H1 (cell line): ENCODE results near the gene ADPRS. TPM values are rescaled to one million over a fixed set of nuclear protein-coding genes. Genes with fewer than 3 reads are reported as not detected.

ENCODE experiments used
- CTCF ChIA-PET: fragments of 300-600 bp; sonication (Branson Sonifier 250); formaldehyde crosslinking; loops from one replicate; lab custom pipeline; 2021; ENCODE audit not compliant: partially characterized antibody; lab: Charles Lee
- POLR2A ChIA-PET: fragments of 300-600 bp; sonication (Branson Sonifier 250); formaldehyde crosslinking; loops from one replicate; lab custom pipeline; 2021; ENCODE audit warnings: inconsistent platforms; ENCODE audit not compliant: partially characterized antibody; lab: Charles Lee
- DNase-seq, 2 experiments: peaks; one replicate each; pipeline versions ENCODE4 v3.0.0 to v3.0.0-alpha.2; 2010 to 2022; ENCODE audit warnings: low spot score in 2 of 2, low read depth in 1 of 2, mixed read lengths in 1 of 2
- FAIRE-seq: peaks from 2 replicates; lab custom pipeline; 2011; peaks lifted over from hg19 to GRCh38; lab: Jason Lieb, UNC
- H2AFZ ChIP-seq: 2 replicates; pipeline ENCODE4 v1.8.1; 2012; ENCODE audit warnings: low read length, inconsistent platforms
- H2AK5ac ChIP-seq: 2 replicates; pipeline ENCODE4 v1.6.1; 2013; ENCODE audit warnings: low read depth, low read length
- H2BK120ac ChIP-seq: replicated peaks from 2 replicates; pipeline ENCODE3; 2013; ENCODE audit warnings: low read depth, low read length, inconsistent platforms
- H2BK12ac ChIP-seq: 2 replicates; pipeline ENCODE4 v1.6.1; 2013; ENCODE audit warnings: low read depth, low read length
- H2BK15ac ChIP-seq: 2 replicates; pipeline ENCODE4 v1.6.1; 2013; ENCODE audit warnings: low read length
- H2BK20ac ChIP-seq: 2 replicates; pipeline ENCODE4 v1.6.1; 2013; ENCODE audit warnings: low read length
- H2BK5ac ChIP-seq: 2 replicates; pipeline ENCODE4 v1.6.1; 2013; ENCODE audit warnings: low read depth, low read length
- H3K14ac ChIP-seq: 2 replicates; pipeline ENCODE4 v1.6.1; 2013; ENCODE audit warnings: inconsistent platforms; ENCODE audit not compliant: insufficient read length
- H3K18ac ChIP-seq: 2 replicates; pipeline ENCODE4 v1.6.1; 2013; ENCODE audit warnings: low read length; ENCODE audit errors: extremely low read depth
- H3K23ac ChIP-seq: 2 replicates; pipeline ENCODE4 v1.6.1; 2013; ENCODE audit warnings: inconsistent platforms; ENCODE audit not compliant: insufficient read length
- H3K23me2 ChIP-seq: 2 replicates; pipeline ENCODE4 v1.6.1; 2013; ENCODE audit warnings: low read depth, low read length
- H3K27ac ChIP-seq: 2 replicates; pipeline ENCODE4 v1.6.1; 2011; ENCODE audit warnings: low read depth, low read length, inconsistent platforms
- H3K27me3 ChIP-seq, 4 experiments: replicated peaks in 1 of 4; 1 replicate in 1 of 4; 2 replicates in 3 of 4; pipeline versions ENCODE4 v1.6.1 to v1.8.1; 2011 to 2013; ENCODE audit warnings: low read length in 3 of 4, mild to moderate bottlenecking in 3 of 4, inconsistent platforms in 2 of 4, mixed read lengths in 2 of 4, moderate library complexity in 1 of 4; ENCODE audit not compliant: control insufficient read depth in 3 of 4, insufficient read depth in 3 of 4; ENCODE audit errors: extremely low read depth in 1 of 4
- H3K36me3 ChIP-seq, 4 experiments: 2 replicates each; pipeline versions ENCODE4 v1.6.1 to v1.8.1; 2011 to 2013; ENCODE audit warnings: mild to moderate bottlenecking in 4 of 4, low read length in 3 of 4, moderate library complexity in 2 of 4, control low read depth in 1 of 4, inconsistent platforms in 1 of 4; ENCODE audit not compliant: insufficient read depth in 4 of 4, control insufficient read depth in 2 of 4
- H3K4ac ChIP-seq: replicated peaks from 2 replicates; pipeline ENCODE3; 2013; ENCODE audit warnings: low read length, low read depth, mixed read lengths, inconsistent platforms; ENCODE audit not compliant: insufficient read length
- H3K4me1 ChIP-seq, 4 experiments: replicated peaks in 1 of 4; 1 replicate in 1 of 4; 2 replicates in 3 of 4; pipeline versions ENCODE4 v1.6.1 to v1.8.1; 2011 to 2013; ENCODE audit warnings: low read length in 3 of 4, inconsistent platforms in 2 of 4, mixed read lengths in 1 of 4; ENCODE audit not compliant: insufficient read depth in 4 of 4, control insufficient read depth in 3 of 4
- H3K4me2 ChIP-seq, 2 experiments: 2 replicates each; pipeline versions ENCODE4 v1.6.1 to v1.8.1; 2011 to 2013; ENCODE audit warnings: low read depth in 2 of 2, low read length in 2 of 2, control low read depth in 1 of 2, inconsistent platforms in 1 of 2, mild to moderate bottlenecking in 1 of 2; ENCODE audit not compliant: insufficient read depth in 1 of 2
- H3K4me3 ChIP-seq, 4 experiments: fragments of 200-600, 300-600 bp in 1 of 4; sonication (generic), shearing (Covaris generic), sonication (Bioruptor Twin) in 1 of 4; 2 replicates each; pipeline versions ENCODE4 v1.5.1 to v1.8.1; 2011 to 2016; ENCODE audit warnings: low read length in 4 of 4, low read depth in 3 of 4, control low read depth in 2 of 4, inconsistent platforms in 2 of 4, mild to moderate bottlenecking in 2 of 4, mixed read lengths in 1 of 4, moderate library complexity in 1 of 4; ENCODE audit not compliant: insufficient read depth in 2 of 4; ENCODE audit errors: extremely low read depth in 1 of 4
- H3K56ac ChIP-seq: replicated peaks from 2 replicates; pipeline ENCODE3; 2013; ENCODE audit warnings: low read depth, mild to moderate bottlenecking, mixed read lengths, low read length, inconsistent platforms; ENCODE audit not compliant: insufficient read length
- H3K79me1 ChIP-seq: 2 replicates; pipeline ENCODE4 v1.6.1; 2013; ENCODE audit warnings: low read depth, low read length, control low read depth
- H3K79me2 ChIP-seq, 2 experiments: 2 replicates each; pipeline versions ENCODE4 v1.6.1 to v1.8.1; 2012 to 2013; ENCODE audit warnings: low read length in 2 of 2, mild to moderate bottlenecking in 2 of 2, inconsistent platforms in 1 of 2; ENCODE audit not compliant: insufficient read depth in 2 of 2, control insufficient read depth in 1 of 2
- H3K9ac ChIP-seq, 4 experiments: replicated peaks in 1 of 4; 1 replicate in 1 of 4; 2 replicates in 3 of 4; pipeline versions ENCODE4 v1.6.1 to v1.8.1; 2011 to 2013; ENCODE audit warnings: low read depth in 3 of 4, low read length in 3 of 4, control low read depth in 2 of 4, mild to moderate bottlenecking in 2 of 4, moderate library complexity in 2 of 4, inconsistent platforms in 1 of 4; ENCODE audit errors: extremely low read depth in 1 of 4
- H3K9me3 ChIP-seq, 2 experiments: 2 replicates each; pipeline versions ENCODE4 v1.6.1 to v1.8.1; 2012 to 2013; ENCODE audit warnings: mild to moderate bottlenecking in 2 of 2, moderate library complexity in 2 of 2, control low read depth in 1 of 2, inconsistent platforms in 1 of 2, low read depth in 1 of 2, low read length in 1 of 2, mixed read lengths in 1 of 2; ENCODE audit not compliant: insufficient read depth in 2 of 2
- H4K20me1 ChIP-seq, 2 experiments: replicated peaks in 1 of 2; 2 replicates each; pipeline versions ENCODE3 to v1.8.1; 2011 to 2013; ENCODE audit warnings: inconsistent platforms in 2 of 2, low read length in 2 of 2, mild to moderate bottlenecking in 1 of 2; ENCODE audit not compliant: insufficient read depth in 2 of 2, control insufficient read depth in 1 of 2
- H4K5ac ChIP-seq: 2 replicates; pipeline ENCODE4 v1.6.1; 2013; ENCODE audit warnings: low read length, low read depth, mixed read lengths, inconsistent platforms; ENCODE audit not compliant: insufficient read length
- H4K8ac ChIP-seq: 2 replicates; pipeline ENCODE4 v1.8.0; 2013; ENCODE audit warnings: mild to moderate bottlenecking, moderate library complexity, low read length, inconsistent platforms; ENCODE audit not compliant: insufficient read depth; ENCODE audit errors: extremely low read depth
- H4K91ac ChIP-seq: replicated peaks from 2 replicates; pipeline ENCODE3; 2013; ENCODE audit warnings: low read length, mixed read lengths, inconsistent platforms; ENCODE audit not compliant: insufficient read length
- ATF3 ChIP-seq: IDR thresholded peaks from 2 replicates; pipeline ENCODE4 v1.6.1; 2011; ENCODE audit warnings: low read depth, mild to moderate bottlenecking, low read length; ENCODE audit not compliant: insufficient read depth
- BACH1 ChIP-seq: IDR thresholded peaks from 2 replicates; pipeline ENCODE4 v1.6.1; 2012; ENCODE audit warnings: low read length, improper control_type of control experiment
- CBX8 ChIP-seq: fragments of 300-800, 300-1000 bp; sonication (generic); IDR thresholded peaks from 2 replicates; pipeline ENCODE4 v1.7.1; 2016; ENCODE audit warnings: low read depth, low read length, borderline replicate concordance
- CTCF ChIP-seq, 3 experiments: IDR thresholded peaks; 1 replicate in 2 of 3; 2 replicates in 1 of 3; pipeline versions ENCODE4 v1.5.1 to v1.6.1; 2011; ENCODE audit warnings: low read length in 3 of 3, mild to moderate bottlenecking in 3 of 3, inconsistent platforms in 2 of 3, low read depth in 1 of 3, moderate library complexity in 1 of 3; ENCODE audit not compliant: insufficient read depth in 1 of 3; ENCODE audit errors: control extremely low read depth in 1 of 3
- E2F6 ChIP-seq: IDR thresholded peaks from 2 replicates; pipeline ENCODE4 v1.6.1; 2012; ENCODE audit warnings: inconsistent platforms
- RFX5 ChIP-seq: IDR thresholded peaks from 2 replicates; pipeline ENCODE4 v1.6.1; 2011; ENCODE audit warnings: low read depth, low read length, improper control_type of control experiment, borderline replicate concordance
- SP2 ChIP-seq: IDR thresholded peaks from 2 replicates; pipeline ENCODE4 v1.6.1; 2012; ENCODE audit warnings: mild to moderate bottlenecking, low read length, inconsistent platforms
- USF2 ChIP-seq: IDR thresholded peaks from 2 replicates; pipeline ENCODE4 v1.6.1; 2011; ENCODE audit warnings: low read length, improper control_type of control experiment
- WGBS, 2 experiments: shearing (Covaris generic) in 1 of 2; methylation state at CpG; one replicate each; pipeline versions ENCODE4 v1.1.6 to v1.1.7; 2013 to 2015; ENCODE audit warnings: low lambda C conversion rate in 2 of 2, mixed read lengths in 2 of 2, inconsistent platforms in 1 of 2, low coverage in 1 of 2, missing lambda C conversion rate in 1 of 2; ENCODE audit not compliant: insufficient replicate concordance in 2 of 2, insufficient coverage in 1 of 2, insufficient read length in 1 of 2; ENCODE audit errors: extremely low coverage in 1 of 2, missing lambda C conversion rate in 1 of 2; 5-methylcytosine and 5-hydroxymethylcytosine counted together
- polyA plus RNA-seq, 7 experiments: library from polyadenylated mRNA; depleted of rRNA in 3 of 7; stranded (reverse) in 5 of 7; unstranded in 2 of 7; fragments of >200 nt in 5 of 7; fragments of 200-250 nt in 2 of 7; gene quantifications; 1 replicate in 5 of 7; 2 replicates in 1 of 7; 4 replicates in 1 of 7; pipeline versions ENCODE4 v1.2.1 to v1.2.3, GENCODE V29; 2011 to 2013; ENCODE audit warnings: missing spikeins in 2 of 7, mixed read lengths in 2 of 7
- total RNA-seq: library from RNA; stranded (reverse); fragmentation: NEBNext Ultra II Directional; extraction: Animal tissue kit (Norgen Biotek cat#: 25700); gene quantifications from 2 replicates; pipeline ENCODE4 v1.2.1, GENCODE V29; 2021

The ADPRS gene
- total and polyA plus RNA-seq, 2 of the 8 experiments (the other 6 are each of a cell fraction or from before 2014, with no cell fraction given) = 22.9 to 38.1 TPM

- Histone ChIP-seq H3K9ac (no peak overlapping the region), H3K14ac (no peak overlapping the region), H4K5ac (no peak overlapping the region), H3K79me2 (no peaks in the 10 kb centered on the region), H3K4me3 (no peak overlapping the region), H2BK15ac (no peak overlapping the region), H4K8ac (no peak overlapping the region), H4K20me1 (no peaks in the 10 kb centered on the region), H3K4me2 (no peak overlapping the region), H2BK5ac (no peak overlapping the region), H2AK5ac (no peak overlapping the region), H3K18ac (no peak overlapping the region), H3K9me3 (no peaks in the 10 kb centered on the region), H3K27me3 (no peaks in the 10 kb centered on the region), H2AFZ (no peak overlapping the region), H4K91ac (no peak overlapping the region), H3K4ac (no peak overlapping the region), H3K4me1 (peaks cover 0 to 2% (median 0%) of the 10 kb centered on the region in 4 experiments; a peak in 2 of 7 replicates), H2BK120ac (no peak overlapping the region), H2BK12ac (no peak overlapping the region), H3K56ac (no peak overlapping the region), H3K23me2 (peaks cover under 1% of the 10 kb centered on the region; the same call in 1 of the 2 replicates), H3K79me1 (no peaks in the 10 kb centered on the region), H3K36me3 (no peaks in the 10 kb centered on the region), H3K27ac (no peak overlapping the region), H2BK20ac (no peak overlapping the region), H3K23ac (no peak overlapping the region)
- DNase-seq = no peak
- CTCF ChIA-PET = interaction anchor here (0.5 to 20.9 kb wide), 9 partner anchors 10 to 368 kb away, joined by 3 to 738 read pairs (median 4); partner anchors contain the start of genes ADPRS and TRAPPC3
- POLR2A ChIA-PET = interaction anchor here (0.6 to 9.3 kb wide), 3 partner anchors 13 to 84 kb away, joined by 3 to 61 read pairs (median 3); no protein-coding TSS in a partner anchor
- WGBS, 2 experiments = 90% methylated on average over 3 of the region's 3 CpGs; no CpG with 5 or more reads in 1 of the 2 experiments
- no peak for FAIRE-seq
- TF ChIP-seq BACH1 (no peak), SP2 (no peak), E2F6 (no peak), USF2 (no peak), RFX5 (no peak), CBX8 (no peak), ATF3 (no peak), CTCF (IDR thresholded peaks at IDR 0.05; ENCODE audit: control extremely low read depth in 1 of 3, insufficient read depth in 1 of 3, low read depth in 1 of 3, low read length in 3 of 3) (no peak)
Measured at GRCh38 chr1:36132029-36132428, 43.3 kb downstream of the ADPRS start.
